OCI-LY1 (cell line): ENCODE measurements around the gene KLHL5.

Experiments
- CTCF ChIP-seq: fragments of 200-600 bp; sonication (generic), shearing (Covaris generic); IDR thresholded peaks from 2 replicates; pipeline ENCODE4 v1.5.1; 2017; ENCODE audit warnings: mild to moderate bottlenecking, antibody characterized with exemption, low read length, moderate library complexity, mixed read lengths
- EZH2 ChIP-seq: fragments of 200-600 bp; sonication (generic), shearing (Covaris generic); IDR thresholded peaks from 2 replicates; pipeline ENCODE4 v1.8.0; 2017; ENCODE audit warnings: borderline replicate concordance, mixed run types, mild to moderate bottlenecking, antibody characterized with exemption, low read length, moderate library complexity, mixed read lengths

GRCh38 chr4:39166669-39167068, 104.6 kb downstream of the KLHL5 start:
- TF ChIP-seq CTCF (no peak), EZH2 (no peak)
